Tibial nerve (tissue), 4 donors: ENCODE results near the gene CEP63. TPM values are rescaled to one million over a fixed set of nuclear protein-coding genes. Genes with fewer than 3 reads are reported as not detected.

Experiments used
- DNase-seq, 2 donors: peaks; one replicate each; pipeline ENCODE4 v3.0.0-alpha.2; 2019; ENCODE audit warnings: low spot score in 2 of 2
- H3K27ac ChIP-seq, 4 donors: fragments of 200-600 bp; sonication (generic) in 3 of 4; one replicate each; pipeline ENCODE4 v1.5.1; 2017 to 2019; ENCODE audit warnings: mild to moderate bottlenecking in 1 of 4
- H3K27me3 ChIP-seq, 2 donors: fragments of 200-600 bp; sonication (generic) in 1 of 2; one replicate each; pipeline versions ENCODE4 v1.5.1 to v1.6.0; 2017 to 2019
- H3K36me3 ChIP-seq, 3 donors: fragments of 200-600 bp; sonication (generic); one replicate each; pipeline ENCODE4 v1.5.1; 2018 to 2019
- H3K4me1 ChIP-seq, 4 donors: fragments of 200-600 bp; sonication (generic) in 3 of 4; one replicate each; pipeline ENCODE4 v1.5.1; 2017 to 2019
- H3K4me3 ChIP-seq, 4 donors: fragments of 200-600 bp; sonication (generic) in 3 of 4; one replicate each; pipeline ENCODE4 v1.5.1; 2017 to 2019; ENCODE audit warnings: mild to moderate bottlenecking in 1 of 4, moderate library complexity in 1 of 4
- H3K9me3 ChIP-seq, 4 donors: fragments of 200-600 bp; sonication (generic) in 3 of 4; one replicate each; pipeline ENCODE4 v1.5.1; 2017 to 2019
- EP300 ChIP-seq, 2 donors: sonication (generic); formaldehyde crosslinking; IDR thresholded peaks; one replicate each; pipeline ENCODE4 v1.6.1; 2017; ENCODE audit warnings: antibody characterized with exemption in 2 of 2, mild to moderate bottlenecking in 1 of 2
- POLR2A ChIP-seq, 2 donors: fragments of 450-650 bp; IDR thresholded peaks; one replicate each; pipeline ENCODE4 v1.6.1; 2017; ENCODE audit warnings: antibody characterized with exemption in 2 of 2, mild to moderate bottlenecking in 2 of 2, moderate library complexity in 2 of 2
- WGBS, 2 donors: methylation state at CpG; one replicate each; pipeline ENCODE4 v1.1.5; 2018; 5-methylcytosine and 5-hydroxymethylcytosine counted together
- total RNA-seq, 4 donors: library from RNA; depleted of rRNA; stranded (reverse); fragments of >200 nt; gene quantifications; one replicate each; pipeline ENCODE4 v1.1.0, GENCODE V29; 2016
- TF ChIP-seq, protein P1 (sequence below), 5 experiments: fragments of 200-600 bp in 3 of 5; fragments of 450-650 bp in 2 of 5; sonication (generic) in 3 of 5; IDR thresholded peaks; one replicate each; pipeline ENCODE4 v1.5.1; 2016 to 2019; ENCODE audit warnings: antibody characterized with exemption in 5 of 5, mild to moderate bottlenecking in 3 of 5, moderate library complexity in 2 of 5

Gene CEP63
- total RNA-seq, 4 donors from 2014 or later: 21.4 to 32.7 (median 27.8) TPM

DNA sequence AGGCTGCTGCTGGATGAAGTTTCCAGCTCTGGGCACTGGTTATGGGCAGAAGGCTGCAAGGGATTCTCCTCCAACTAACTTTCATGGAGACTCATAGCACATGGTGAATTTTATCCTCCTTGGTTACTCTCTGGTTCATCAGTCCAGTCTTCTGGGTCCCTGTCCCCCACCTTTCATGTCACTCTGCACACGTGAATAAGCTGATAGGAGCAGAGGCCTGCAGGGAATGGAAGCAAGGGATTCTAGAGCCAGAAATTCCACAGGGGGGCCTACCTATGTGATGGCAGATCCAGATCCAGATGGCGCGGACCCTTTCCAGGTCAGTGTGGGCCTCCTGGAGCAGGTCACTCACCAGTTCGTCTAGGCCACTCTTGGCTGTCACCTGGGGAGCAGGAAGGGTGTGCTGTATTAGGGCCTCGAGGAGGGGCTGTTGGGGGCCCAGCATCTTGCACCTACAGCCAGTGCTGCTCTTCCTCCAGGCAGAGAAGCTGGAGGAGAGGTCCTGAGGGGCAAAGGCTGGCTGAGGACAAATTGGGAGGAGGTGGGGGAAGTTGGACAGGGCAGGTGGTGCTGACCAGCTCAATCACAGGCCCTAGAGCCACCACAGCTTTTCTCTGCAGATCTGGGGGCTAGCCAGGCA lies 134.7 kb downstream of the CEP63 start:
- no peaks in the 10 kb centered on the region for H3K36me3 ChIP-seq
- H3K4me1 ChIP-seq: no peaks in the 10 kb centered on the region
- no peak for DNase-seq
- WGBS, 2 donors: 80 to 90% methylated on average over 3 to 5 of the region's 5 CpGs
- TF ChIP-seq, protein P1, sequence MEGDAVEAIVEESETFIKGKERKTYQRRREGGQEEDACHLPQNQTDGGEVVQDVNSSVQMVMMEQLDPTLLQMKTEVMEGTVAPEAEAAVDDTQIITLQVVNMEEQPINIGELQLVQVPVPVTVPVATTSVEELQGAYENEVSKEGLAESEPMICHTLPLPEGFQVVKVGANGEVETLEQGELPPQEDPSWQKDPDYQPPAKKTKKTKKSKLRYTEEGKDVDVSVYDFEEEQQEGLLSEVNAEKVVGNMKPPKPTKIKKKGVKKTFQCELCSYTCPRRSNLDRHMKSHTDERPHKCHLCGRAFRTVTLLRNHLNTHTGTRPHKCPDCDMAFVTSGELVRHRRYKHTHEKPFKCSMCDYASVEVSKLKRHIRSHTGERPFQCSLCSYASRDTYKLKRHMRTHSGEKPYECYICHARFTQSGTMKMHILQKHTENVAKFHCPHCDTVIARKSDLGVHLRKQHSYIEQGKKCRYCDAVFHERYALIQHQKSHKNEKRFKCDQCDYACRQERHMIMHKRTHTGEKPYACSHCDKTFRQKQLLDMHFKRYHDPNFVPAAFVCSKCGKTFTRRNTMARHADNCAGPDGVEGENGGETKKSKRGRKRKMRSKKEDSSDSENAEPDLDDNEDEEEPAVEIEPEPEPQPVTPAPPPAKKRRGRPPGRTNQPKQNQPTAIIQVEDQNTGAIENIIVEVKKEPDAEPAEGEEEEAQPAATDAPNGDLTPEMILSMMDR (IDR thresholded peaks at IDR 0.05): no peak
- TF ChIP-seq POLR2A (IDR thresholded peaks at IDR 0.05): no peak
- no peak for TF ChIP-seq EP300 (IDR thresholded peaks at IDR 0.05)
- no peak overlapping the region for H3K4me3 ChIP-seq
- H3K9me3 ChIP-seq: no peaks in the 10 kb centered on the region
- no peak overlapping the region for H3K27ac ChIP-seq
- H3K27me3 ChIP-seq: no peaks in the 10 kb centered on the region

DNA sequence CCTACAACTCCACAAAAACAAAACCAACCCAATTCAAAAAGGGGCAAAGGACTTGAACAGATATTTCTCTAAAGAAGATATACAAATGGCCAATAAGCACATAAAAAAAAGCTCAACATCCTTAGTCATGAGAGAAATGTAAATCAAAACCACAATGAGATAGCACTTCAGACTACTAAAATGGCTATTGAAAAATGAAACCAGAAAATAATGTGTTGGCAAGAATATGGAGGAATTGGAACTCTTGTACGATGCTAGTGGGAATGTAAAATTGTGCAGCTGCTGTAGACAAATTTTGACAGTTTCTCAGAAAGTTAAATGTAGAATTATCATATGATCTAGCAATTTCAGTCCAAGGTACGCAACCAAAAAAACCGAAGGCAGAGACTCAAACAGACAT lies 136.0 kb downstream of the CEP63 start:
- TF ChIP-seq POLR2A (IDR thresholded peaks at IDR 0.05): no peak
- TF ChIP-seq, protein P1 (IDR thresholded peaks at IDR 0.05): no peak
- H3K9me3 ChIP-seq: no peaks in the 10 kb centered on the region
- no peaks in the 10 kb centered on the region for H3K27me3 ChIP-seq
- no peak overlapping the region for H3K27ac ChIP-seq
- H3K4me1 ChIP-seq: no peaks in the 10 kb centered on the region
- H3K4me3 ChIP-seq: no peak overlapping the region
- DNase-seq: no peak
- 71 to 79% methylated on average over 3 of the region's 3 CpGs for WGBS, 2 donors
- H3K36me3 ChIP-seq: no peaks in the 10 kb centered on the region

DNA sequence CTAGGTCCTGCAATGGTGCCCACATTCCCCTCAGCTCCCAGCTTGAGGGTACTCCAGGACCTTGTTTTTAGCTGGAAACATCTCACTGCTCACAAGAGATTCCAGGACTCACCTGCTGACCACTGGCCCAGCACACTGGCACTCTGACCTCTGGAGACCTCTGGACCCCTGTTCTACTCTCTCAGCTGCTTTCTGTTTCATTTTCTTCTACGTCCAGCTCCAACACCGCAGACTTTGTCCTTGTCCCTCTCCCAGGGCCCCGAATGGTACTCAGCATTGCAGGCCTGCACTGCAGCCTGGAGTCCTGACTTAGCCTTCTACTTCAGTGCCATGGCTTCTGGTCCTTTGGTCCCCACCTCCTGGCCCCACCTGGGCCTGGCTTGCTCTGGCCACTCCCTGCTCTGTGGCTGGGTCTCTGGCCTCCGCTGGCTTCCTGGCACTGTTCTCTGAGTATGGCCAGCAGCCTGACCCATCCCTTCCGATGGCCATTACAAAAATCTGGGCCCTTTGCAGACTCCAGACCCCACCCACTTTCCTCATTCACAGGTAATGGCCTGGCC lies 137.0 kb downstream of the CEP63 start:
- TF ChIP-seq EP300 (IDR thresholded peaks at IDR 0.05): no peak
- TF ChIP-seq, protein P1 (IDR thresholded peaks at IDR 0.05): no peak
- no peak for TF ChIP-seq POLR2A (IDR thresholded peaks at IDR 0.05)
- H3K27ac ChIP-seq: no peak overlapping the region
- no peaks in the 10 kb centered on the region for H3K36me3 ChIP-seq
- WGBS, 2 donors: 76 to 84% methylated on average over 5 of the region's 5 CpGs
- no peak for DNase-seq
- H3K4me3 ChIP-seq: no peak overlapping the region
- H3K9me3 ChIP-seq: no peaks in the 10 kb centered on the region
- H3K27me3 ChIP-seq: no peaks in the 10 kb centered on the region
- no peaks in the 10 kb centered on the region for H3K4me1 ChIP-seq

DNA sequence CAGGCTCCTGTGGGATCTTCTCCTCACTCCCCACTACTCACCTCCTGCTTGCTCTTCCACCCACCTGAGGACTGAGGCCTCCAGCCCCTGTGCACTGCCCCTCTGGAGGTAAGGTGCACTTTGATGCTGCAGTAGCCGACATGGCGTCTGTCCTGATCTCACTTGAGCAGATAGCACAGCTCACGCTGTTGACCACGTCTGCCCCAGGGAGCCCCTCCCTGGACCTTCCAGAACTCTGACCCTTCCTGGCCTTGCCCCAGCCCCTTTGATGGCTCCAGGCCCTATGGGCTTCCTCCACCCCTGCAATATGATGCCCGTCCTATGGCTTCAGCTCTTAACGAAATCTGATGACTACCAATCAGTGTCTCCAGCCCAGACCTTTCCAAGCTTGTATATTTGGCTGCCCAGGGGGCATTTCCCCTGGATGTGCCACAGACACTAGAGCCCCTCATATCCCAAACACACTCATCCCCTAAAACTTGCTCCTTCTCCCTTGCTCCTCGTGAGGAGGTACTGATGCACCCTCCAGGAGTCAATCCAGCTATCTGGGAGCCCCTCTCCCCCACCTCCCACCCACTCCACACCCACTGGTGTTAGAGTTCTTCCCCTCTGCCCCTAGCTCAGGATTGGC lies 137.9 kb downstream of the CEP63 start:
- Histone ChIP-seq H3K27me3 (no peaks in the 10 kb centered on the region), H3K4me1 (no peaks in the 10 kb centered on the region), H3K4me3 (no peak overlapping the region), H3K27ac (no peak overlapping the region), H3K36me3 (no peaks in the 10 kb centered on the region), H3K9me3 (no peaks in the 10 kb centered on the region)
- DNase-seq: no peak
- no peak for TF ChIP-seq POLR2A (IDR thresholded peaks at IDR 0.05)
- TF ChIP-seq, protein P1 (IDR thresholded peaks at IDR 0.05): no peak
- TF ChIP-seq EP300 (IDR thresholded peaks at IDR 0.05): no peak
- WGBS, 2 donors: 78 to 83% methylated on average over 7 of the region's 7 CpGs

Other genes with a start within 250 kb of the CEP63 start
- 10 to 100 TPM; 33.9 to 69.9 (median 57.8) TPM for gene RYK, start 235.2 kb upstream of the CEP63 start, total RNA-seq
- gene AMOTL2, start 111.6 kb upstream of the CEP63 start, total RNA-seq: 100 to 1,000 TPM; 216 to 337 (median 255) TPM
- gene ANAPC13, start 72 bp upstream of the CEP63 start, total RNA-seq: 10 to 100 TPM; 32.7 to 56.8 (median 49.1) TPM
- 1 to 10 TPM in 2 of 4 donors, under 1 TPM in 1, not detected in 1; 0.20 to 2.2 (median 1.5) TPM for gene KY, start 165.0 kb downstream of the CEP63 start, total RNA-seq